IMR-90 (cell line): Measurements from ENCODE around the gene ADCY4. TPM values are rescaled to one million over a fixed set of nuclear protein-coding genes. Genes with fewer than 3 reads are reported as not detected.

Experiments used
- ATAC-seq: fragments of 200-7000 bp; cut with Tn5 transposase; 2 replicates; pipeline ENCODE4 v1.9.1; 2020; ENCODE audit warnings: low read depth, mild to moderate bottlenecking, moderate library complexity
- BruUV-seq: library from RNA; stranded (reverse); fragments of 400-500 nt; replicated peaks from 2 replicates; lab custom pipeline; 2021; lab: Mats Ljungman, UMichigan
- CTCF ChIA-PET: fragments of 300-600 bp; formaldehyde crosslinking; extraction: SDS; loops from one replicate; lab custom pipeline; 2021; ENCODE audit warnings: antibody characterized with exemption; lab: Yijun Ruan, JAX
- POLR2A ChIA-PET: fragments of 300-600 bp; sonication (Branson Sonifier 250); formaldehyde crosslinking; loops from one replicate; lab custom pipeline; 2022; ENCODE audit warnings: antibody characterized with exemption; ENCODE audit not compliant: unreplicated experiment; lab: Charles Lee
- DNase-seq: peaks from one replicate; pipeline ENCODE4 v3.0.0; 2013
- H2AFZ ChIP-seq: replicated peaks from 2 replicates; pipeline ENCODE3; 2013; ENCODE audit warnings: low read length, mild to moderate bottlenecking; ENCODE audit not compliant: poor library complexity
- H2AK5ac ChIP-seq: 2 replicates; pipeline ENCODE4 v1.6.1; 2013; ENCODE audit warnings: low read depth, low read length, inconsistent platforms
- H2AK9ac ChIP-seq: replicated peaks from 2 replicates; pipeline ENCODE3; 2013; ENCODE audit warnings: mild to moderate bottlenecking, low read depth, low read length, moderate library complexity; ENCODE audit not compliant: poor library complexity
- H2BK120ac ChIP-seq: 2 replicates; pipeline ENCODE4 v1.6.1; 2013; ENCODE audit warnings: low read depth, low read length, inconsistent platforms
- H2BK15ac ChIP-seq: 3 replicates; pipeline ENCODE4 v1.6.1; 2013; ENCODE audit warnings: low read depth, low read length, inconsistent platforms
- H2BK20ac ChIP-seq: 2 replicates; pipeline ENCODE4 v1.6.1; 2013; ENCODE audit warnings: low read depth, mild to moderate bottlenecking, inconsistent platforms, low read length, moderate library complexity
- H2BK5ac ChIP-seq: 2 replicates; pipeline ENCODE4 v1.6.1; 2013; ENCODE audit warnings: mild to moderate bottlenecking, low read depth, low read length, inconsistent platforms; ENCODE audit not compliant: poor library complexity, severe bottlenecking
- H3K14ac ChIP-seq: replicated peaks from 2 replicates; pipeline ENCODE4 v1.6.1; 2013; ENCODE audit warnings: low read depth, low read length, inconsistent platforms
- H3K18ac ChIP-seq: 2 replicates; pipeline ENCODE4 v1.6.1; 2013; ENCODE audit warnings: low read depth, low read length, control low read depth
- H3K23ac ChIP-seq: 2 replicates; pipeline ENCODE4 v1.6.1; 2013; ENCODE audit warnings: low read depth, low read length, inconsistent platforms
- H3K27ac ChIP-seq: 2 replicates; pipeline ENCODE4 v1.5.1; 2013; ENCODE audit warnings: mild to moderate bottlenecking, control low read depth, low read length; ENCODE audit not compliant: insufficient read depth
- H3K27me3 ChIP-seq: 2 replicates; pipeline ENCODE4 v1.6.1; 2013; ENCODE audit warnings: low read length; ENCODE audit not compliant: control insufficient read depth, insufficient read depth
- H3K36me3 ChIP-seq: 2 replicates; pipeline ENCODE4 v1.6.1; 2013; ENCODE audit warnings: low read length, mixed read lengths; ENCODE audit not compliant: control insufficient read depth, insufficient read depth
- H3K4ac ChIP-seq: 2 replicates; pipeline ENCODE4 v1.6.1; 2013; ENCODE audit warnings: low read depth, low read length, inconsistent platforms
- H3K4me1 ChIP-seq: 2 replicates; pipeline ENCODE4 v1.6.1; 2013; ENCODE audit warnings: low read length, mixed read lengths; ENCODE audit not compliant: control insufficient read depth, insufficient read depth
- H3K4me2 ChIP-seq: 2 replicates; pipeline ENCODE4 v1.6.1; 2013; ENCODE audit warnings: low read depth, mild to moderate bottlenecking, control low read depth, low read length, moderate library complexity
- H3K4me3 ChIP-seq: 2 replicates; pipeline ENCODE4 v1.5.1; 2013; ENCODE audit warnings: low read depth, mild to moderate bottlenecking, control low read depth, low read length, moderate library complexity; ENCODE audit not compliant: insufficient read depth
- H3K56ac ChIP-seq: 2 replicates; pipeline ENCODE4 v1.6.1; 2013; ENCODE audit warnings: low read length, inconsistent platforms; ENCODE audit not compliant: insufficient read depth; ENCODE audit errors: extremely low read depth
- H3K79me1 ChIP-seq, 2 experiments: 2 replicates each; pipeline ENCODE4 v1.6.1; 2013; ENCODE audit warnings: low read length in 2 of 2, inconsistent platforms in 1 of 2, low read depth in 1 of 2
- H3K9ac ChIP-seq: 2 replicates; pipeline ENCODE4 v1.6.1; 2013; ENCODE audit warnings: low read depth, low read length, control low read depth
- H3K9me1 ChIP-seq: 2 replicates; pipeline ENCODE4 v1.6.1; 2013; ENCODE audit warnings: low read length, inconsistent platforms; ENCODE audit not compliant: insufficient read depth
- H3K9me3 ChIP-seq: 2 replicates; pipeline ENCODE4 v1.6.1; 2013; ENCODE audit warnings: low read length; ENCODE audit not compliant: control insufficient read depth, insufficient read depth
- H4K20me1 ChIP-seq: 2 replicates; pipeline ENCODE4 v1.6.1; 2013; ENCODE audit warnings: low read length, inconsistent platforms; ENCODE audit not compliant: insufficient read depth
- H4K5ac ChIP-seq: 2 replicates; pipeline ENCODE4 v1.6.1; 2013; ENCODE audit warnings: mild to moderate bottlenecking, low read depth, low read length, control low read depth
- H4K8ac ChIP-seq, 2 experiments: 2 replicates each; pipeline ENCODE4 v1.6.1; 2013; ENCODE audit warnings: low read depth in 2 of 2, low read length in 2 of 2, control low read depth in 1 of 2, inconsistent platforms in 1 of 2
- H4K91ac ChIP-seq: 2 replicates; pipeline ENCODE4 v1.6.1; 2013; ENCODE audit warnings: low read depth, low read length, inconsistent platforms; ENCODE audit not compliant: insufficient read depth
- MAZ ChIP-seq: IDR thresholded peaks from 2 replicates; pipeline ENCODE4 v1.6.1; 2012; ENCODE audit warnings: low read depth, mild to moderate bottlenecking, low read length, improper control_type of control experiment, moderate library complexity, borderline replicate concordance
- MXI1 ChIP-seq: IDR thresholded peaks from 2 replicates; pipeline ENCODE4 v1.6.1; 2012; ENCODE audit warnings: low read depth, mild to moderate bottlenecking, low read length, moderate library complexity, borderline replicate concordance
- NFE2L2 ChIP-seq: fragments of 150-350 bp; IDR thresholded peaks from 2 replicates; pipeline ENCODE4 v1.6.1; 2016; ENCODE audit warnings: low read depth, mild to moderate bottlenecking, low read length
- RCOR1 ChIP-seq: IDR thresholded peaks from 2 replicates; pipeline ENCODE4 v1.6.1; 2012; ENCODE audit warnings: mild to moderate bottlenecking, low read length, improper control_type of control experiment; ENCODE audit not compliant: insufficient replicate concordance
- RFX5 ChIP-seq: IDR thresholded peaks from 2 replicates; pipeline ENCODE4 v1.8.0; 2012; ENCODE audit warnings: low read depth, mild to moderate bottlenecking, low read length, moderate library complexity
- SMC3 ChIP-seq: fragments of 150-350 bp; IDR thresholded peaks from 2 replicates; pipeline ENCODE4 v1.6.1; 2016; ENCODE audit warnings: low read depth, mild to moderate bottlenecking, antibody characterized with exemption, low read length, moderate library complexity
- WGBS, 2 experiments: methylation state at CpG; one replicate each; pipeline versions ENCODE4 v1.1.5 to v1.1.7; 2013; ENCODE audit warnings: missing lambda C conversion rate in 2 of 2; ENCODE audit not compliant: insufficient read length in 1 of 2; ENCODE audit errors: extremely low coverage in 2 of 2; 5-methylcytosine and 5-hydroxymethylcytosine counted together
- dilution Hi-C: fragments of 300-500 bp; cut with HindIII; formaldehyde crosslinking; loops from one replicate; pipeline ENCODE4 v1.14.3; 2018; ENCODE audit warnings: low sequenced_read_pairs; ENCODE audit not compliant: unreplicated experiment
- in situ Hi-C: fragments of 300-500 bp; cut with MboI; formaldehyde crosslinking; loops from 3 replicates; pipeline ENCODE4 v1.14.3; 2019; ENCODE audit warnings: low sequenced_read_pairs, inconsistent platforms, mixed read lengths
- intact Hi-C: fragments of 100-400 bp; cut with micrococcal nuclease; formaldehyde crosslinking; loops from 2 replicates; pipeline ENCODE4 v1.10.0; 2022
- polyA plus RNA-seq, 3 experiments: library from polyadenylated mRNA; depleted of rRNA; stranded (reverse); fragments of >200 nt; gene quantifications; 2 replicates each; pipeline ENCODE4 v1.2.3, GENCODE V29; 2012; ENCODE audit warnings: low replicate concordance in 1 of 3
- total RNA-seq: library from RNA; depleted of rRNA; stranded (reverse); fragments of >200 nt; gene quantifications from 2 replicates; pipeline ENCODE4 v1.2.3, GENCODE V29; 2012
- TF ChIP-seq, protein P1 (sequence below): fragments of 150-350 bp; IDR thresholded peaks from 2 replicates; pipeline ENCODE4 v1.6.1; 2017; ENCODE audit warnings: mild to moderate bottlenecking, antibody characterized with exemption, low read length, low read depth

Gene ADCY4
- total and polyA plus RNA-seq, 2 of the 4 experiments (the other 2 are of a cell fraction): not detected

DNA sequence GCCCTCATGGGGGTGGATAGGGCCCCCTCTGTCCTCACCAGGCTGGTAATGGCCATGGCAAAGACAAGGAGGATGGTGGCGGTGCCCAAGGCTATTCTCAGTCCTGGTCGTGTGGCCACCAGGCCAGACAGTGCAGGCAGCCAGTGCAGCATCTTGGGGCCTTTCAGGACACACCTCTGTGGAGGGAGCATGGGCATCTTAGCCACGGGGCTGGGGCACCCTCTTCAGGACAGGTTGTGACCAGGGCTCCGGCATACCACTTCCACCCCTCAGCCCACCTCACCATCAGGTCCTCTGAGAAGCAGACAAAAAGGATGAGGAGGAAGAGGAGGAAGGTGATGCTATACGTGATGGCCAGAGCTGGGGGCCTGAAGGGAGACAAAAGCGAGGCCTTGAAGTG is 10.8 kb downstream of the ADCY4 start:
- Histone ChIP-seq H3K14ac (no peak overlapping the region), H4K5ac (no peak overlapping the region), H4K91ac (no peak overlapping the region), H3K4me1 (no peaks in the 10 kb centered on the region), H3K79me1 (no peaks in the 10 kb centered on the region), H3K36me3 (no peaks in the 10 kb centered on the region), H3K27me3 (peaks cover 51% of the 10 kb centered on the region), H4K8ac (no peak overlapping the region), H3K56ac (no peak overlapping the region), H3K9me3 (no peaks in the 10 kb centered on the region), H2BK15ac (no peak overlapping the region), H3K9ac (no peak overlapping the region), H3K4ac (no peak overlapping the region), H3K9me1 (no peaks in the 10 kb centered on the region; the same call in 1 of the 2 replicates), H4K20me1 (no peaks in the 10 kb centered on the region), H3K4me3 (no peak overlapping the region), H2BK120ac (no peak overlapping the region), H2AFZ (no peak overlapping the region), H3K27ac (no peak overlapping the region), H2AK9ac (no peak overlapping the region), H3K4me2 (no peak overlapping the region), H3K18ac (no peak overlapping the region), H2BK5ac (no peak overlapping the region), H3K23ac (no peak overlapping the region), H2AK5ac (no peak overlapping the region), H2BK20ac (no peak overlapping the region)
- POLR2A ChIA-PET: no interaction called here
- CTCF ChIA-PET: interaction anchor here (1.0 kb wide), 1 partner anchor 9 kb away, joined by 3 read pairs; no protein-coding TSS in a partner anchor
- in situ Hi-C loops (no loop called here), intact Hi-C loops (no loop called here), dilution Hi-C loops (no loop called here)
- TF ChIP-seq RFX5 (no peak), NFE2L2 (no peak), MXI1 (no peak), SMC3 (no peak), RCOR1 (no peak), MAZ (no peak)
- TF ChIP-seq, protein P1, sequence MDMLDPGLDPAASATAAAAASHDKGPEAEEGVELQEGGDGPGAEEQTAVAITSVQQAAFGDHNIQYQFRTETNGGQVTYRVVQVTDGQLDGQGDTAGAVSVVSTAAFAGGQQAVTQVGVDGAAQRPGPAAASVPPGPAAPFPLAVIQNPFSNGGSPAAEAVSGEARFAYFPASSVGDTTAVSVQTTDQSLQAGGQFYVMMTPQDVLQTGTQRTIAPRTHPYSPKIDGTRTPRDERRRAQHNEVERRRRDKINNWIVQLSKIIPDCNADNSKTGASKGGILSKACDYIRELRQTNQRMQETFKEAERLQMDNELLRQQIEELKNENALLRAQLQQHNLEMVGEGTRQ: no peak
- DNase-seq (no peak), ATAC-seq (no peak)
- 63% methylated on average over 2 of the region's 6 CpGs; no CpG with 5 or more reads in 1 of the 2 experiments for WGBS, 2 experiments
- no TSS peak for BruUV-seq
